Raji (cell line): ENCODE results near the gene CLASP1.

Experiments
- POLR2A ChIP-seq: IDR thresholded peaks from 2 replicates; pipeline ENCODE4 v1.6.1; 2011; ENCODE audit warnings: low read depth, low read length, control low read depth; ENCODE audit not compliant: insufficient read depth

The CLASP1 gene

GRCh38 chr2:121567452-121567851 is 81.8 kb downstream of the CLASP1 start:
- no peak for TF ChIP-seq POLR2A

GRCh38 chr2:121565389-121566250 is 83.6 kb downstream of the CLASP1 start:
- TF ChIP-seq POLR2A, result no peak

- no peak for TF ChIP-seq POLR2A
Observed at GRCh38 chr2:121564905-121565304, 84.4 kb downstream of the CLASP1 start.

- TF ChIP-seq POLR2A, result no peak
Observed at GRCh38 chr2:121562269-121563176, 86.7 kb downstream of the CLASP1 start.

- TF ChIP-seq POLR2A, result no peak
Observed at GRCh38 chr2:121561617-121562268, 87.5 kb downstream of the CLASP1 start.

GRCh38 chr2:121558329-121558728 is 90.9 kb downstream of the CLASP1 start:
- TF ChIP-seq POLR2A, result no peak

GRCh38 chr2:121555008-121555407 is 94.3 kb downstream of the CLASP1 start:
- TF ChIP-seq POLR2A, result no peak

GRCh38 chr2:121550669-121551068 is 98.6 kb downstream of the CLASP1 start:
- TF ChIP-seq POLR2A, result no peak

GRCh38 chr2:121547646-121548045 is 101.6 kb downstream of the CLASP1 start:
- TF ChIP-seq POLR2A, result no peak

GRCh38 chr2:121545913-121546312 is 103.3 kb downstream of the CLASP1 start:
- TF ChIP-seq POLR2A, result no peak

- TF ChIP-seq POLR2A, result no peak
Observed at GRCh38 chr2:121545257-121545656, 104.0 kb downstream of the CLASP1 start.

GRCh38 chr2:121541495-121541894 is 107.8 kb downstream of the CLASP1 start:
- TF ChIP-seq POLR2A, result no peak

GRCh38 chr2:121539750-121540469 is 109.4 kb downstream of the CLASP1 start:
- no peak for TF ChIP-seq POLR2A

- no peak for TF ChIP-seq POLR2A
Observed at GRCh38 chr2:121536850-121537557, 112.3 kb downstream of the CLASP1 start.
